ENCODE measurements around the gene ARHGAP15.

The ARHGAP15 gene

DNA sequence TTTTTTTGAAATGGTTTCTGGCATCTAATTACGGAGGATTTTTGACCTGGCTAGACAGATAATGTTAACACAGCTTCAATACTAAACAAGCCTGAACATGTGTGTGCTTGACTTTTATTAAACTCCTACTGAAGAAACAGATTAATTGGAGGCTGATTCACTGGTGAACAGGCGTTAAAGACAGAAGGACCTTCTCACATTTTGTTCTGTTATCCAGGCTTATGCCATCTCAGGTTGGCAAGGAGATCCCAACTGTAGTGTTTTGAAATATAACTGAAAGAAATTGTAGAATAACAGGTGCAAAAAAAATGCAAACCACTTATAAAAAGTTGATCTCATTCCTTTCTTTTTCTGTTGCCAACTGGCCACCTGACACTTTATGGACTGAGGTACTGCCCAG lies 269.6 kb downstream of the ARHGAP15 start:
- no peak for DNase-seq (ENCODE audit: low read depth in 3 of 3)

DNA sequence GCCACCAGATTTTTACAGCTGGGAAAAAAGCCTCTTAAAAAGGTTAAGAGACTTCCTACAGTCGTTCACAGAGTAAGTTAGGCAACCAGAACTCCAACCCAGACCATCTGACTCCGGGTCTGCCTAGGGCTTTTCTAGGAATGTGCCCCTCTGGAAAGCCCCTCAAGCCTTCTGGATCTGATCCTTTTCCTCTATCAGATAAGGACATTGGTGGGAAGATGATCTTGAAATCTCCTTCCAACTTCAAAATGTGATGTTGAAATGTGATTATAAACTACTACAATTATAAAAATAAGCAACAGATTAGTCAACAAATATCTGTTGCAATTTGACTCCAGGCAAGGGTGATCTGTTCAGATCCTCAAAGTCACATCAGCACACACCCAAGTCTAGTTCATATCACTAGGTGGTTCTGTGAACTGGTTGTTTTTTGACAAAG lies 270.4 kb downstream of the ARHGAP15 start:
- DNase-seq (ENCODE audit: low read depth in 3 of 3): no peak

DNA sequence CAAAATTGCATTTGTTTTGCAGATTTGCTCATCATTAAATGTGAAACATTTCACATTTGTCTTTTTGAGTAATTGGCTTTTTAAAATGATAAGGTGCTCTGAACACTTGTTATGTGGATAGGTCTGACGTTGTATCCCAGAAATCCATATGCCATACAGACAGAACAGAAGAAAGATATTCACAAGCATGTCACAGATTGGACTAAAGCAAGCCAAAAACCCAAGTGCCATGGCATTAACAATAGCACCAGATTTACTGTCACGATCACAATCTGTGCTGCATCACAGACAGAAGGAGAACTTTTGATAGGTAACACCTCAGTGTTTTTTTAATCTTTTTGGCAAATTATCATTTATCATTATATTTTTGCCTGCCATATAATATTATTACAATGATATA lies 272.6 kb downstream of the ARHGAP15 start:
- DNase-seq (ENCODE audit: low read depth in 3 of 3): no peak

DNA sequence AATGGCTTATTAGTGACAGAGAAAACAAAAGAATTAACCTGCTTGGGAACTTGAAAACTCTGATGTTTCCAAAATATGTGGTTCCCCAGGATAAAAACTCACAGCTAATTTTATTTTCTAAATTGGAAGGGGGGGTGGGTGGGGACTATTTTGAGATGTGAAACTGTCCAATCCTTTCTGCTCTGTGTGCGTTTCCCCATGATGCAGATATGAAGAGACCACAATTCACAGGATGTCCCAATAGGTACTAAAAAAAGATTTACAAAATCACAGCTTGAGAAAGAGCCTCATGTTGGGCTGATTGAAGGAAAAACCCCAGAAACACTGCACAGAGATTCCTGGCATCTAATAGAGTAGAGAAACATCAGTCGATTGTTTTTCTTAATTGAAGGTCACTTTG lies 273.2 kb downstream of the ARHGAP15 start:
- no peak for DNase-seq (ENCODE audit: low read depth in 3 of 3)

DNA sequence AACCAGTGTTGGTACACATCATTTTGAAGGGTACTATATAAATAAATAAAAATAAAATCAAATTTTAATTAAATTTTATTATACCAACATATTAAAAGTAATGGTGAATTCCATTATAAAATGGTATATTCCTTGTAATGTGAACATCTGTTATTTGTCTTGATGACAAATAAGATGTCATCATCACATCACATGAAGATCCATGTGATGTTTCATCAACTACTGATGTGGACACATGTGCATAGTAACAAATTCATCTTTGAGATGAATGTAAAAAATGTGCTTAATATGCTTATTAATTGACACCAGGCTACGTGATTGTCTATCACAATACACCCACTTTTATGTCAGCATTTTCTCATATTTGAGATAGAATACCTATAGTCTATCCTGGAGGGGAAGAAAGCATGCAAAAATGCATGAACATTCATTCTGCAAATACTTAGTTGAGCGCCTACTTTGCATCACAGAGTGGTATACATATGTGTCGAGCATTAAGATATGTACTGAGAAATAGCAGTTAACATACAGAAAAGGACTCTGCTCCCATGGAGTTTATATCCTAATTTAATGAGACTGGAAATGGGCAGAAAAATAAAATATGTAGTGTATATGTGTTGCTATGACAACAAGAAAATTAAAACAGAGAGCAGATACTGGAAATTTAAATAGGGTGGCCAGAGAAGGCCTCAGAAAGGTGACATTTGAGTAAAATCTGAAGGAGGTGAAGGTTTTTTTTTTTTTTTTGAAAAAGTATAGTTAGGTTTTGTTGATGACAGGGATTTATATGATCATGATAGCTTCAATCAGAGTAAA lies 281.1 kb downstream of the ARHGAP15 start:
- DNase-seq (ENCODE audit: low read depth in 3 of 3): no peak

DNA sequence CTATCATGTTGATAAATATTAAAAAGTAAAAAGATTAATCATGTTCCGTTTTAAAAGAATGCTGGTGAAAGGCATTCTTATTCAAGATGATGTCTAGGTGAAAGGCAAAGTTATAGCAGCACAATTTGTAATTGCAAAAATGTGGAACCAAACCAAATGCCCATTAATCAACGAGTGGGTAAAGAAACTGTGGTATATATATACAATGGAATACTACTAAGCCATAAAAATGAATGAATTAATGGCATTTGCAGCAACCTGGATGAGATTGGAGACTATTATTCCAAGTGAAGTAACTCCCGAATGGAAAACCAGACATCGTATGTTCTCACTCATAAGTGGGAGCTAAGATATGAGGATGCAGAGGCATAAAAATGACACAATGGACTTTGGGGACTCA lies 286.4 kb downstream of the ARHGAP15 start:
- DNase-seq (ENCODE audit: low read depth in 3 of 3): no peak

DNA sequence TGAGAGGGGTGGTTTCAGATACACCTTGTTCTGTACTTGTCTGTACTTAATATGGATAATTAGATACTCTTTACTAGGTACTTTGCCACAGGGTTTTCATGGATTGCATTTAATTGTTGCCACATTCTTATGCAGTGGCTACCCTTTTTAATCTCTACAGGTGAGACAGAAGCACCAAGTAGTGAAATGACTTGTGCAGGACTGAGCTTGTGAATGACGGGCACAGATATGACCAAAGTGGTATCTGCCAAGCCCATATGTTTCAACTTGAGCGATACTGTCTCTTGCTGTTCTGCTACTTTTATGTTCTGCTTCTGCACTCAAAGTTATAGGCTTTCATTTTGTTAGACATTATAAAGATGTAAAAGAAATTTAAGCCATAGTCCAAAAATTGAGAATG lies 288.2 kb downstream of the ARHGAP15 start:
- DNase-seq (ENCODE audit: low read depth in 3 of 3): no peak

DNA sequence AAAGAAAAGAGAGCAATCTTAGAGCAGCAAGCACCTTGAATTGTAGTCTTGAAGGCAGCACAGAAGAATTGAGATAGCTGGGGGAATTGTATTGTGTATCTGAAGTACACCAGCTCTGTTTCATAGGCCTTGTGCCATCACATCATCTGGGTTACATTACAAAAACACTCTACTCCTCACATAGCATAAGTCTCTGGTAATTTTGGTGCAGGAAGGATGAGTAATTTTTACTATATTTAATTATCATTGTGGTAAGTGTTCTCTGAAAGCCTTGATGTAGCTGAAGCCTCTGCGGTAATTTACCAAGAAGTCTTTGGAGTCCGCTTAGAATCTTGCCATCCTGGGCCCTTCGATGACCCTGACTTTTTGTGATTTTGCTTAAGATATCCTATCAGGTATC lies 291.1 kb downstream of the ARHGAP15 start:
- no peak for DNase-seq (ENCODE audit: low read depth in 3 of 3)

DNA sequence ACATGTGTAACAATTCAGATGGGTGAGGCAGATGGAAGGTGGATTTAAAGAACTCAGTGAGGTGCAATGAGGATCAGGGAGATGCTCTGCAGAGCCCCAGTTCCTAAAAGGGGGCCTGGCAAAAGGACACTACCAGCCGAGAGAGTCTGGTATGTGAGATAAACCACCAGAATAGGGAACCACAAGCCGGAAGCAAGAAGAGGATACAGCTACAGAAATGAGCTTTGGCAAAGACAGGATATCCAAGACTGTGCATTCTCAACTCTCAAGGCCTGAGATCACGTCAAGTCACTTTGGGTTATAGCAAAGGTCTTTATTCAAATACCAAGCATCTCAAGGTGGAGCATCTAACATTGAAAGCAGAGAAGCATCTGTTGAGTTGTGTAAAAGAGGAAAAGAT lies 293.5 kb downstream of the ARHGAP15 start:
- DNase-seq (ENCODE audit: low read depth in 3 of 3): no peak

DNA sequence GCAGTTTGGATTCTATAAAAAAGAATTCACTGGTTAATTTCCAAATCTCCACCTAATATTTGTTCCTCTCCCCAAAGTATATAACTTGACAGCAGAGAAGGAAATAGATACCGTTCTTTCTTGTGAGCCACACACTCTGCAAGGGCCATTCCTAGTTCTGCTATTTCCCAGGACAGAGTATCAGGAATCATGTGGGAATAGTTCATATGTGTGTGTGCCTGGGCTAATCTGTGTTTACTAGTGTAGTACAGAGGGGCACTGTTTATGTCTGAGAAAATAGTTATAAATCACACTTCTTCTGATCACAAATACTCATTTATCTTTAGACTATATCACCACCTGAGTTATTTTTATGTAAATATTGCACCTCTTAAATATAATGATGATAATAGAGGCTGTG lies 296.7 kb downstream of the ARHGAP15 start:
- no peak for DNase-seq (ENCODE audit: low read depth in 3 of 3)

DNA sequence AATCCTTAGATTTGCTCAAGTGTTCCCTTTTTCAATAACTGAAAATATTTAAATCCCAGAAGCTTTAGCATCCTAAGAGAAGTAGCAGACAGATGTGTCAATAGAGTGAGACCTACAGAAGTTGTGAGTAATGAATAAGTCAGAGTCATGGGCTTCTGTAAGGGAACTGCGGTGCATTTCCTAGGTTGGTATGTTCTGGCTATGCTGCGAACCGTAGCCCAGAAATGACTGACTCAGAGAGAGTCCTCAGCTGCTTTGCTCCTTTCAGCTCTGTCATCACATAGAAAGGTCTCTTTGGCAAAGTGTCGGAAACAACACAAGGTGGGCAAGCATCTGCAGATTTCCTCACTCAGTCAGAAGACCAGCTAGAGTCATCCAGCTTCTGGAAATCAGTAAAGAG lies 297.1 kb downstream of the ARHGAP15 start:
- no peak for DNase-seq (ENCODE audit: low read depth in 3 of 3)

DNA sequence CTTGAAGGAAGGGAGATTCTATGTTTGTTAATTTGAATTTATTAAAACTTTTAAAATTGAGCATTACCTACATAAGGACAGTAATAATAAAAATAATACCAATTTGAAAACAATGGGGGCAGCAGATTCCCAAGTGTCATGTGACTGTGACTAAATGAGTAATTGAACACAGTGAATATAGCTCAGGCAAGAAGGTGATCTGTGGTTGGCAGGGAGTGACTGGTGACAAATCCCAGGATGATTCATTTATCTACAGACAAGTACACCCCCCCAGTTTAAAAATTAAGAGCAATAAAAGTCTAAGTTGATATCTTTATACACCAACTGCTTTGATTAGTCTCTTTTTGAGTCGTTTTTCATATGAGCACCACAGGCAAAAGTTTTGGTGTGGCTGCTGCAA lies 299.5 kb downstream of the ARHGAP15 start:
- DNase-seq (ENCODE audit: low read depth in 3 of 3): peak in 1 of 3 donors; percentile 8

DNA sequence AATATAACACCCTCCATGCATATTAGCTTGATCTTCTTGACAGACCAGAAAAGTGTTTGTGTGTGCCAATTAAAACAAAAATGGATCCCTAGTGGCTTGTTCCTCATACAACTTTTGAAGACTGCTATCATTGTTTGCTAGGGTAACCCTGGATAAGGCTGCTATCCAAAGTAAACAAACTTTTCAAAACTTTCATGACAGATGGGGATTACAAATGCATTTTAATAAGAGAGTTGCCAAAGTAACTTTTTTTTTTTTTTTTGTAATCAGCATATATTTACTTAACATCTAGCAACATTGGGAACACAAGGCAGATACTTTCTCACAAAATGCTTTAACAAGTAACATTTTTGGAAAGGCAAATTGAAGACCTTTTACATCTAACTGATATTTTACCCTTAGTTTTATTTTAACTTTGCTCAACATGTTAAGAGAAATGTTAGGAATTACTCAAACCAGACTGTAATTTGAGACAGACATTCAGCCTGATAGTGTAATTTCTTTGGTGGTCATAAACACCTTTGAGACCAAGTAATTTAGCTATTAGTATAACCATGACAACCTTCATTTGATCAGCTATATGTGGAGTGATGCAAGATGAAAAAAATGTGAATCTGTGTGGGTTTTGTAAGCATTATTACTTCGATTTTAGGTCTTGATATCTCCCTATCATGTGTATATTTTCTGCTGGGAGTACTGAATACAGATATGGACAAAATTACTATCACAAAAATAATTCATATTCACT lies 300.9 kb downstream of the ARHGAP15 start:
- DNase-seq (ENCODE audit: low read depth in 3 of 3): no peak

DNA sequence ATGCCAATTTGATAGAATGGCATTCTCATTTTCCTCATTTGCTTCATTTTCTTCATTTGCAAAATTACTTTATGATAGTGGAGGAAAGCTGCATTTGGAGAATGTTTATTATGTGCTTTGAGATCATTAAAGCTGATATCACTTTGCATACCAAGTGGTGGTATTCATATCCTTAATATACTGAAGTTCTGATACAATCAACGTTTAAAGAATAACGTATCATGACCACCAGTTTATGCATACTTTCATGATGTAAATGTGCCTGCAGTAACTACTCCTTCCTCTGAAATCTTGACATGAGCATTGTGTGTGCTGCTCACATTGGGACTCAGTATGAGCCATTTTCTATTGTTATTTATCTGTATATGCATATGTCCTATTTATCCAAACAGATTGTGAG lies 302.1 kb downstream of the ARHGAP15 start:
- no peak for DNase-seq (ENCODE audit: low read depth in 3 of 3)

DNA sequence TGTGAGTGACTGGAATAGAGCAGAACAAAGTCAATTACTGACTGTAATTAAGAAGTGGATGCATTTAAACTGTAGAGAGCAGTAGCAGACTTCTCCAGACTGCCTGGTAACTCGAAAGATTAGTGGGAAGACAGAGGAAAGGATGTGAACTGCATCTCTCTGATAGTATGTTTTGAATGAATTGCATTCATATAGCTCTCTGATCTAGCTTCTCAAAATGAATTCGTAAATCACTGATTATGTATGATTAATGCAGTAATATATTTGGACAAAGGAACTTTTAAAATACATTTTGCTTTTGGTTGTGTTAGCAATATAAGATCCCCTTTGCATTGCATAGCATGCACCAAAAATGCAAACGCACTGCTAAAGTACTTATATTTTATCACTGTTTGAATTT lies 304.0 kb downstream of the ARHGAP15 start:
- DNase-seq (ENCODE audit: low read depth in 3 of 3): no peak

DNA sequence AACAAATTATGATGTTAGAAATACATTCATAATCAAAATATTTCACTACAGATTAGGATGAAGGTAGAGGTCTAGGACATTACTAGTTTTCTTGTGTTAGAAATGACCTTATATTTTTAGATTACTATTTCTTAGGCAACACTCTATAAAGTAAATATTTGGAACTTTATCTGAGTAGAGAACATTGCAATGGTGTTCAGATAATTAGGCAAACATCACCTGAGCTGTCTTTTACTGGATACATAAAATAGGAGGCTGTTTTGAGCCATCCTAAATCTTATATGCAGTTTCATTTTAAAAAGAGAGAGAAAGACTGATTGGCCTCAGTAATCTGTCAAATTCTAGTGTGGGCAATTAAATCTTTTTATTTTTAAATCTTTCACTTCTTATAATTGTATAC lies 304.6 kb downstream of the ARHGAP15 start:
- DNase-seq (ENCODE audit: low read depth in 3 of 3): no peak

DNA sequence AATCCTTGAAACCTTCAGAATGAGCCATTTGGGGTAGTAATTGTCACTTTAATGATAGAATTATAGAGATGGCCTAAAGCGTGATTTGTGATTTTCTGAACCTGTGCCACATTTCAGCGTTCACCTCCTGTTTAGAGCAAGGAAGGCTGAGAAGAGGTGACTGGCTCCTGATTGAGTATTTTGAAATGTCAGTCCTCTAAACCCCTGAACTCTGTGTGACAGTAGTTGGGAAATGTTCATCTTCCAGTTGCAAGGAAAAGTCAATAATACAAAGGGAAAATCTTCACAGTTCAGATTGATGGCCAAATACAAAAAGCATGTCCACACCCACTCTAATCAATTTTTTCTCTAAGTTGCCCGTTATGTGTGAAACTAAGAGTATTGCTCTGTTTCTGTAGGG lies 305.2 kb downstream of the ARHGAP15 start:
- DNase-seq (ENCODE audit: low read depth in 3 of 3): no peak

DNA sequence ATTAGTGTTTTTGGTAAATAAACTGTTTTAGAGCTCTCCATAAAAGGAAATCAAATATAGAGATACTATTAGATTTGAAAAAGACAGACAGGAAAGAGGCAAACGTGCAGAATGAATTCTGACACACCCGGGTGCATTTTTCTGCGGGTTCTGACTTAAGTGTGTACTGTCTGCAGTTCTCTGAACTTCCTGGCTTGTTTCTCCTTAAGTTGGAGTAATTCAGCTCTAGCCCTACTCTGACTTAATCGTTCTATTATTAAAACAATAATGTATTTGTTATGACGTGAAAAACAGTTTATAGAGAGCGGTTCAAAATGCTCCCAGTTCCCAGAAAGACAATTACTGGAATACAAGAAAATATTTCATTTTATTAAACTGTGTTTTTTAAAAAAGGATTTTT lies 305.9 kb downstream of the ARHGAP15 start:
- no peak for DNase-seq (ENCODE audit: low read depth in 3 of 3)

DNA sequence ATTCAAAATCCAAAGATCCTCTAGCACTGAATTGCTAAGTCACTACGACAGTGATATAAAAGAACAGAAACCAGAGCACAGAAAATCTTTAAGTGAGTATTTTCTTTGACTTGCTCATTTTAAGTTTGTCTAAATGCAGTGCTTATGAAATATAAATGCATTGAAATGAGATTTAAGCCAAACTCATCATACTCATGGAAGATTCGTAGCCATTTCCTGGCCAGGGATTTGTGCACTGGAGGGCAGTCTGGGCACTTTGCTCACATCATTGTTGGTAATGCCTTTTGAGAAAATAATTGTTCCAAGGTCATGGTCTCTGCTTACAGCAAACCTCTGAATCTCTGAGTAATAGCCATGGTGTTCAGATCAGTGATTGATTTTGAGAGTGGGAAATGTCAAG lies 307.7 kb downstream of the ARHGAP15 start:
- DNase-seq (ENCODE audit: low read depth in 3 of 3): no peak

DNA sequence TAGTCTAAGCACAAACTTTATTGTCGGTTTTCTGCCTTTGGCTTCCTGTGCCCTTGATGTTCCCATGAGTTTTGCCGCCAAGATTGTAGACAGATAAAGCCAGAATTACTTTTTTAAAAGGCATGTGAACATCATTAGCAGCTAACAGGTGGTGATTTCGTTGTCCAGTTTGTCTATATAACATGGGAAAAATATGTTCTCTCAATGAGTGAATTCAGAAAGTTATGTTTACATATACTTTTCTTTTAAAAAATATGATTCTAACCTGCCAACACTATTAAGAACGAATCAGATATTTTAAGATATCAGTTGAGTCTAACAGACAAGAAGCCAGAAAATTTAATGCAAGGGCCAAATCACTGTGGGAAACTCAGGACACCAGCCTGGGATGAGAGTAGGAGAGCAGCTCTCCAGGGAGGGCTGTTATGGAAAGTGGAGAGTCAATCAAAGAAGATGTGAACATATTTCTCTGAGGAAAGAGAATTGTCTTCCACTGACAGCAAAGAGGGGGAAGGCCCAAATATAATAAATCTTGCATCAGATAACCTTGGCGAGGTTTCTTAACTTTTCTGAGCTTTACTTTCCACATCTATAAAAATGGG lies 311.3 kb downstream of the ARHGAP15 start:
- DNase-seq (ENCODE audit: low read depth in 3 of 3): no peak

DNA sequence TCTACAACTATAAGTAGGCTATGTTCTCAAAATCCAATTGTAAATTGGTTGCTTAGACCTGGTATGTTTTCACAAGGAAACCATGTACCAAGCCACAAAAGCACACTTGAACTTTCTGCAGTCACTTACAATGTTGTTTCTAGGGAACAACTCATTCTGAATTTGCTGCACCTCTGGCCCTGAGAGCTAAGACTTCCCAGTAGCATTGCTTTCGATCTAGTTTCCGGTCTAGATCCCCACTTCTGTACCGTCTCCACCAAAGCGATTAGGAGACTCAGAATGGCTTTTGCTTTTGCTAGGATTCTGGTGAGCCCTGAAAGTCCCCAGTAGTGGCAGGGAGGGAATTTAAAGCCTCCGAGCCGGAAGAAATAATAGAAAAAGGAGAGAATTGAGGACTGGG lies 313.0 kb downstream of the ARHGAP15 start:
- DNase-seq (ENCODE audit: low read depth in 3 of 3): no peak

DNA sequence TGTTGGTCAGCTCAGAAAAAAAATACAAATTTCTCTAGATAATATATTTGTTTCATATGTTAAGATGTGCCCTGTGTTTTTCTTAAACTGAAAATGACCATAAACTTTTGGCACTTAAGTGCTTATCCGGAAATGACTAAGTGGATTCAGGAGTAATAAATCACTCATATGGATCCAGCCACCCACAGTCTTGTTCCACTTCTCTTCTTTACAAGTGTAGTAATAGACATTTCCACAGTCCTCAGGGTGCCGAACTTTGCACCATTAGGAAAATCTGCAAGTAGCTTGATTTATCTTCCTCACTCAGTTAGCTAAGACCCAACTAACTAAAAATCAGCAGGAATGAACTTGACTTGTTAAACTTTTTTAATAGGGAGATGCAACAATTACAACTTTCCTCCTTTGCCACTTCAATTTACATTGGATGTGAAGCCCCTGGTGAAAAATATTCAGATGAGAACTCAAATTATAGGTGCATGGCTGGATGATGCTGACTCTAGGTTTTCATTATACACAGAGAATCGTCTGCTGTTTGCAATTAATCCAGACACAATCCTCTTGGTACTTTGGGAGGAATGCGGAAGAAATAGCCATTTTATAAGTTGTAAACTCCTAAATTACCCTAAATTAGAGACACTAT lies 322.5 kb downstream of the ARHGAP15 start:
- DNase-seq (ENCODE audit: low read depth in 3 of 3): no peak
